Sciatic nerve (tissue), 2 donors: ENCODE results near the gene OR13J1. TPM values are rescaled to one million over a fixed set of nuclear protein-coding genes. Genes with fewer than 3 reads are reported as not detected.
"Not testable (repeated sequence)": the region's sequence is repeated elsewhere in the genome, so short reads cannot be mapped to it uniquely, and the experiment has no call there.

ENCODE experiments used
- ATAC-seq: fragments of 200-7000 bp; cut with Tn5 transposase; one replicate; pipeline ENCODE4 v1.9.1; 2020; ENCODE audit warnings: mild to moderate bottlenecking, moderate library complexity
- DNase-seq: peaks from one replicate; pipeline ENCODE4 v3.0.0-alpha.2; 2020; ENCODE audit warnings: low spot score
- intact Hi-C: fragments of 100-400 bp; cut with DNase I; formaldehyde crosslinking; loops from one replicate; pipeline ENCODE4 v1.14.2; 2022
- total RNA-seq: library from RNA; stranded (reverse); fragmentation: NEBNext Ultra II Directional; extraction: Animal tissue kit (Norgen Biotek cat#: 25700); gene quantifications from one replicate; pipeline ENCODE4 v1.2.1, GENCODE V29; 2021
- donor health status: DM: no; HTN: no; CAD: no.
- donor health status: DM: no; HTN: no; CAD: no.

The OR13J1 gene
- total RNA-seq, 1 donor from 2014 or later: not detected

DNA sequence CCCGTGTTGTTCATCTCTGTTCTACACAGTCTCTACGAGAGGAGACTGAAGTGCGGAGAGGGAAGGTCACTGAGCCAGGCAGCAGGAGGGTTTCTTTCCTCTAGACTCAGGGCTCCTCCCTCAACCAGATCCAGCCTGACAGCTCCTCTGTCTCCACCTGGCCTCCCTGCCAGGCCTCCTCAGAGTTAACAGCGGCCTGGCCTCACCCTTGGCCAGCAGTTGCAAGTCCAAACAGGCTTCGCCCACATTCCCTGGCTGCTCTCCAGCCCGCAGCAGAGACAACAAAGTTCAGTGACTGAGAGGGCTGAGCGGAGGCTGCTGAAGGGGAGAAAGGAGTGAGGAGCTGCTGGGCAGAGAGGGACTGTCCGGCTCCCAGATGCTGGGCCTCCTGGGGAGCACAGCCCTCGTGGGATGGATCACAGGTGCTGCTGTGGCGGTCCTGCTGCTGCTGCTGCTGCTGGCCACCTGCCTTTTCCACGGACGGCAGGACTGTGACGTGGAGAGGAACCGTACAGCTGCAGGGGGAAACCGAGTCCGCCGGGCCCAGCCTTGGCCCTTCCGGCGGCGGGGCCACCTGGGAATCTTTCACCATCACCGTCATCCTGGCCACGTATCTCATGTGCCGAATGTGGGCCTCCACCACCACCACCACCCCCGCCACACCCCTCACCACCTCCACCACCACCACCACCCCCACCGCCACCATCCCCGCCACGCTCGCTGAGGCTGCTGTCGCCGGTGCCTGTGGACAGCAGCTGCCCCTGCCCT is 35.9 kb upstream of the OR13J1 start, which contains the start of gene HRCT1:
Gene HRCT1 (plus strand): TSS at position 291 of the 768 bp plus-strand sequence. CDS start 86 bp downstream, at position 377.
- ATAC-seq: peak; percentile 74
- peak; percentile 95 for DNase-seq
- intact Hi-C loops: no loop called here

- ATAC-seq (no peak), DNase-seq (no peak)
- intact Hi-C loops: no loop called here
These were observed 35.0 kb upstream of the OR13J1 start for GRCh38 chr9:35905051-35905781.

DNA sequence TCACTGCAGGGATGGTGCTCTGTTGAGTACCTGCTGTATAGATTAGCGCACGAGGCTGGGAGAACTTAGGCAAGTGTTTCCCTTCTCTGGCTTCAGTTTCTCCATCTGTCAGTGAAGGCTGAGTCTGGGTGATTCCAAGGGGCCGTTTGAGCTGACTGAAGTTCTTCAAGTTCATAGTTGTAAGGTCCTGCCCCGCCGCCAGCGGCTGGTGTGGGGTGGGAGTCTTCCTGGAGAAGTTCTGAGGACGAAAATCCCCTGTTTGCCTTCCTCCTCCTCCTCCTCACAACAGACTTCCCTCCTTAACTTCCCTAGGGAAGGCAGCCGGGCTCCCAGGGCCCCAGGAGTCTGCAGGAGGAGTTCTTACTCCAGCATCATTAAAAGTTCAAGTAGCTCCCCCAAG is 34.1 kb upstream of the OR13J1 start:
- intact Hi-C loops: no loop called here
- DNase-seq: no peak
- no peak for ATAC-seq

GRCh38 chr9:35903049-35903448 is 32.8 kb upstream of the OR13J1 start:
- intact Hi-C loops: no loop called here
- no peak for DNase-seq
- no peak for ATAC-seq

GRCh38 chr9:35899021-35899420 is 28.8 kb upstream of the OR13J1 start:
- intact Hi-C loops: no loop called here
- no peak for ATAC-seq
- no peak for DNase-seq

GRCh38 chr9:35898337-35898736 is 28.1 kb upstream of the OR13J1 start:
- no peak for DNase-seq
- intact Hi-C loops: no loop called here
- no peak for ATAC-seq

- intact Hi-C loops, ATAC-seq, DNase-seq: not testable (repeated sequence)
These were observed 27.3 kb upstream of the OR13J1 start for GRCh38 chr9:35897376-35898099.

DNA sequence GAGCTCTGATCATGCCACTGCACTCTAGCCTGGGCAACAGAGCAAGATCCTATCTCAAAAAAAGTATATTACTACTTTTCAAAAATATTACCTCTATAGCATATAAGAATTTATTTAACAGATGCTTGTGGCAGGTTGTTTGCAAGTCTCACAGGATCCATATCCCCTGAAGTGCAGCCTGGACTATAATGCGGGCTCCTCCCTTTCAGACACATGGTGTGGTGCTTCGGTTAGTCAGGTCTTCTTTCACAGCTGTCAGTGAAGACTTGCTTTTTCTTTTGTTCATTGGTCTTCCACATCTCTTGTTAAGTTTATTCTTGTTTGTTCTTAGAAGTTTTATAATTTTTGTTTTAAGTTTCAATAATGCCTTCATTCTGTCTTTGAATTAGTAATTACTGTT is 26.4 kb upstream of the OR13J1 start:
- ATAC-seq: no peak
- DNase-seq: no peak
- intact Hi-C loops: no loop called here

DNA sequence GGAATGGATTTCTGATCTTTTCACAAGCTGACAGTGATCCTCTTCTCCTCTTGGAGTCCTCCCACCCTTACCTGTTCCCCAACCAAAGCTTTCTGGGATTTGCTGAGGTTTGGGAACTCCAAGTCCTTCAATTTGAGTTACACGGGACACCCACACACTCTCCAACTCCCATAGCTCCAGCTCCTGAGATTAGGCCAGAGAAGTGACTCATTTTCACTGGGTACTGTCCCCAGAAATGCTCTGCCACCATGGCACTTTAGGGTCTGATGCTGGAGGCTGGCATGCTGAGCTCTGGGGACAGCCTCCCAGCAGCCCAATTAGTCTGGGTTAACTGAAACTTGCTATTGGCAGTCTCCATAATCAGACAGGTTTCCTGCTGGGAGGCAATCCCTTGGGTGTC is 21.9 kb upstream of the OR13J1 start:
- DNase-seq (no peak), ATAC-seq (no peak)
- intact Hi-C loops: no loop called here

DNA sequence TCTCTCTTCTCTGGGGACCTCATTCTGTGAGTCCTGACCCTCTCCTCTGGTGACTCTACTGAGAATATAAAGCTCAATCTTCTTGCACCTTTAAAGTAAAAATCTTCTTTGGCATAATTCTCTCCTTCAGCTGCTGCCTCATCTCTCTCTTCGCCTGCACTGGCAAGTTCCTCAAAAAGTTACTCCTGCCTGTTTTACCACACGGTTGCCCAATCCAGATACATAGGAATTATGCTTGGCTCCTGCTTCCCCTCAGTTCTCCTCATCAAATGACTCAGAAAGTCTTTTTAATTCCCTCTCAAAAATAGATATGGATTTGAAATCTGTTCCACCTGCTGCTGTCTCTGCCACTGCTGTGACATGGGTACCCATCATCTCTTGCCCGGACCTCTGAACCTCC is 21.4 kb upstream of the OR13J1 start:
- no peak for ATAC-seq
- no peak for DNase-seq
- intact Hi-C loops: no loop called here

GRCh38 chr9:35884908-35885307 is 14.7 kb upstream of the OR13J1 start:
- ATAC-seq, DNase-seq: not testable (repeated sequence)
- intact Hi-C loops: loop anchor here (5.0 kb wide), 1 partner anchor 93 kb away; the partner anchor contains the start of gene NPR2

- ATAC-seq (peak; percentile 81), DNase-seq (no peak)
- intact Hi-C loops: loop anchor here (5.0 kb wide), 1 partner anchor 91 kb away; the partner anchor contains the start of gene NPR2
These were observed 12.8 kb upstream of the OR13J1 start for GRCh38 chr9:35882996-35883395.

GRCh38 chr9:35882263-35882848 is 12.2 kb upstream of the OR13J1 start:
- peak; percentile 92 for DNase-seq
- intact Hi-C loops: loop anchor here (5.0 kb wide), 1 partner anchor 90 kb away; the partner anchor contains the start of gene NPR2
- peak; percentile 97 for ATAC-seq

DNA sequence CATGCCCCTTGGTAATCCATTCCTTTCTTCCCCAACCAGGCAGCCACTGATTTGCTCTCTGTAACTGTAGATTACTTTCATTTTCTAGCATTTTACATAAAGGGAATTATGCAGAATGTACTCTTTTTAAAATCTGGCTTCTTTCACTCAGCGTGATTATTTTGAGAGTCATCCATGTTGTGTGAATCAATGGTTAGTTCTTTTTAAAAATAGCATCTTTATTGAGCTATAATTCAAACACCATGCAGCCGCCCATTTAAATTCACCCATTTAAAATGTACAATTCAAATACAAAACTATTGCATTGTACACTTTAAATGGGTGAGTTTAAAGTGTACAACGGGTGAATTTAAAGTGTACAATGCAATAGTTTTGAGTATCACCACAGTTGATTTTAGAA is 2.3 kb upstream of the OR13J1 start:
- ATAC-seq: no peak
- intact Hi-C loops: no loop called here
- no peak for DNase-seq

GRCh38 chr9:35871545-35871944 is 1.3 kb upstream of the OR13J1 start:
- DNase-seq (no peak), ATAC-seq (no peak)
- intact Hi-C loops: no loop called here

GRCh38 chr9:35869621-35870216 is 482 bp downstream of the OR13J1 start:
- intact Hi-C loops: no loop called here
- ATAC-seq (no peak), DNase-seq (no peak)

DNA sequence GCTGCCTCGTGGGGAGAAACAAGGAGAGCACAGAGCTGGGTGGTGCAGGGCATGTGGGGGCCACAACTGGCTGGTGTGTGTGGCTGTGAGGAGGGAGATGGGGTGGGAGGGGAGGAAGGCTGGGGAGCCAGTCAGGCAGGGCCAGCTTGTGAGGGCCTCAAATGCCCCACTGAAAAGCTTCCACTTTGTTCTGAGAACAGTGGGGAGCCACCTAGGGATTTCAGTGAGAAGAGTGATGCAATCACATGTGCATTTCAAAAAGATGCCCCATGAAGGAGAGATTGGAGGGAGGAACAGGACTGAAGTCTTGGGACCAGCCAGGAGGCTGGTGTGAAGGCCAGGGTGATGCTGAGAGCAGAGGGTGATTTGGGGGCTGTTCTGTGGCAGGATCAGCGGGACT is 1.3 kb downstream of the OR13J1 start:
- ATAC-seq: no peak
- DNase-seq: no peak
- intact Hi-C loops: no loop called here

DNA sequence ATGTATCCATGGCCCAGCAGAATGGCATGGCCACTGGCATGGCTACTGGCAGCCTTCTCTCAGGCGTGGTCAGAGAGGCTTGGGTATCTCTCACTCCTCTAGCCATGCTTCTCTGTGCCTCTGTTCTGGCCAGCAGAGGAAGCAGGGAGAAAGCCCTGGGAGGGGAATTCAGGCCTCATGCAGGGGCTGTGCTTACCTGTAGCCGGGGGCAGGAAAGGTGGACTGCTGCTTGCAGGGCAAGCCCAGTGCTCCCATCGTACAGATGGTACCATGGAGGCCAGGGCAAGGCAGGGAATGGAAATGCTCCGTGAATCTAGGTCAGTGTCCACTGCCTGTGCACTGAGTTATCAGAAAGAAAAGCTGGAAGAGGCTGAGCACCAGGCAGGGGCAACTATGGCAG is 2.7 kb downstream of the OR13J1 start:
- intact Hi-C loops: no loop called here
- ATAC-seq: no peak
- no peak for DNase-seq
